Hematopoietic multipotent progenitor cell treated with erythropoietin and hydrocortisone succinate and interleukin-3 and kit ligand, for 17 days (in vitro differentiated cells): ENCODE measurements around the gene RDH16.
A peak's percentile ranks its signal among the peaks of the same experiment; 100 is the strongest.

Experiments
- DNase-seq: peaks from one replicate; pipeline ENCODE4 v3.0.0-alpha.2; 2015; ENCODE audit warnings: low spot score

The RDH16 gene, protein sequence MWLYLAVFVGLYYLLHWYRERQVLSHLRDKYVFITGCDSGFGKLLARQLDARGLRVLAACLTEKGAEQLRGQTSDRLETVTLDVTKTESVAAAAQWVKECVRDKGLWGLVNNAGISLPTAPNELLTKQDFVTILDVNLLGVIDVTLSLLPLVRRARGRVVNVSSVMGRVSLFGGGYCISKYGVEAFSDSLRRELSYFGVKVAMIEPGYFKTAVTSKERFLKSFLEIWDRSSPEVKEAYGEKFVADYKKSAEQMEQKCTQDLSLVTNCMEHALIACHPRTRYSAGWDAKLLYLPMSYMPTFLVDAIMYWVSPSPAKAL

DNA sequence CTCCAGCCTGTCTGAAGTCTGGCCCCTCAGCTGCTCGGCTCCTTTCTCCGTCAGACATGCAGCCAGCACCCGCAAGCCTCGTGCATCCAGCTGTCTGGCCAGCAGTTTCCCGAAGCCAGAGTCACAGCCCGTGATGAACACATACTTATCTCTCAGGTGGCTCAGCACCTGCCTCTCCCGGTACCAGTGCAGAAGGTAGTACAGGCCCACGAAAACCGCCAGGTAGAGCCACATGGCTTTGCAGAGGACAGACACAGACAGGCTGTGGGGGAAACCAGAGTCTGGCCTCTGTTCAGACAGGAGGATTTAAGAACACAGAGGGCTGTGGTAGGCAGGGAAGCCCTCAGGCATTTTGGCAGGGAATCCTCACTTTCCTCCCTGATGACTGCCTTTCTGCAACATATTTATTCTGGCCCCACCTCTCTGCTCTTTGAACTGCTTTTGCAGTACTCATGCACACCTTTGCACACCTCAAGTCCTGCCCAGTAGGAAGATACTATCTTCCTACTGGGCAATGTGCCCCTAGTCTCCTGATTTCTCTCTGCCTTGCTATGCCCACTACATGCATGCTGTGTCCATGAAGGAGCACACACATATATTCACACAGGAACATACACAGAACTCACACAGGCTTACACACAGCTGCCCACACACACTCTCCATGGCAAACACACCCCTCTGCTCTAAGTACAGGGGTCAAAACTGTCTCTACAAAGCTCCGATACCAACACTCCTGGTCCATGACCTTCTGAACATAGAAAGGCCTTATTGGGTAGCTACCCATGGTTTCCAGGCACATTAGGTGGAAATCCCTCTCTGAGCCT lies at the start of gene RDH16:
TSS of gene RDH16 (minus strand) at position 380 of the 824 bp plus-strand sequence. CDS start at position 234, 146 bp downstream.
- DNase-seq = no peak

DNA sequence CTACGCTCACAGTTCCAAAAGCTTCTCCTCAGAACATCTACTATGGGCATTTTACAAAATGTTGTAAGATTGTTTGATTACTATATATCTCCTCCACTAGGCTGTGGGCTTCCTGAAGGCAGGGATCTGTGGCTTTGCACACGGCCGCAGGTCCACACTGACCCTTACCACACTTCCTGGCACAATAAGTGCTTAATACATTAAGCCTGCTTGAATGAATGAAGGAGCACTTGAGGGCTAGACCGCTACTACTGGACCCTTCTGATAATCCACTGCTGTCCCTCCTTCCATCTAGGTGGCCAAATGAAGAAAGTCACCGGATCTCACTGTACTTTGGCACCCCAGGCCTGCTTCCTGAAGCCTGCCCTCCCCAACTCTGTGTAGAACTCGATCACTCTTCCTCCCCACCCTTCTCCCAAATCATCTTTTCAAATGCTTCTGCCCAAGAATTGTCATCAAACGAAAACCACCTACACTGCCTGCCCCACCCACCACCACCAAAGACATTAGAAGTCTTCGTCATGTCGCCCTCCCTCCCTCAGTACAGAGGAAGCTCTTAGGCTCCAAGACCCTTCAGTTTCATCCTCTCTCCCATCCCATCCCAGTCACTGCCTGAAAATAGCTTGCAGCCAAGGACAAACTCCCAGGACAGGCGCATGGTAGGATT lies 49.5 kb upstream of the RDH16 start:
- DNase-seq = no peak

DNA sequence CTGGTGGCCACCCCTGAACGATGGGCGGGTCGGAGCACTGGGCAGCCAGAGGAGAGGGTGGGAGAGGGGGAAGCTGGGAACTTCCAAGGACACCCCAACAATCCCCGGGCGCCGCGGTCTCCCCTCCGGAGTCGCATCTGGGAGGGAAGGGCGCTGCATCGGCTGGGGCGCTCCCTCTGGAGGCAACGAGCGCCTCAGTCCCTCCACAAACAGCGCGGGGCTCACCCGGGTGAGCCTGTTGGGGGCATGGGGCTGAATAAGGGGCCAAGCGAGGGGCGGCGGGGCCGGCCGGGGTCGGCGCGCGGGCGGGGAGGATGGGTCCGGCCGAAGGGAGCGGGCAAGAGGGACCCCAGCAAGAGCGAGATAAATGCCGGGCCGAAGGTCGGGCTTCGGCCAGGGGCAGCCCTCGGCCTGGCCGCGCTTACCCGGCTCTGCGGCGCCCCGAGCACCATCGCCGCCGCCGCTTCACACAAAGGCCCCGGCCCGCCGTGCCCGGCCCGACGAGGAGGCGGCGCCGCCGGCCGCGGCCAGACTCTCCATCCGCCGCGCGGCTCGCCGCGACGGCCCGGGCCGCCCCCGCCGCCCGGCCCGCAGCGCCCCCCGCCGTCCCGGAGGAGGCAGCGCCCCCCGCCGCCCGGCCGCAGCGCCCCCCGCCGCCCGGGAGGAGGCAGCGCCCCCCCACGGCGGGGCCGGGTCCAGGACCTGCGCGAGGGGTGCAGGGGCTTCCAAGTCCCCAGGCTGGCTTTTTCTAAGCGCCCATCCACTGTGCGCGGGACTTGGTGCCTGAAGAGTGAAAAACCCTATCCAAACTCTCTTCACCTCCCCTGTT lies 48.8 kb upstream of the RDH16 start, which contains the start of gene ZBTB39:
TSS of gene ZBTB39 (minus strand) at position 567 of the 829 bp plus-strand sequence. CDS start 1,629 bp downstream, outside the sequence.
- peak; percentile 70 for DNase-seq

DNA sequence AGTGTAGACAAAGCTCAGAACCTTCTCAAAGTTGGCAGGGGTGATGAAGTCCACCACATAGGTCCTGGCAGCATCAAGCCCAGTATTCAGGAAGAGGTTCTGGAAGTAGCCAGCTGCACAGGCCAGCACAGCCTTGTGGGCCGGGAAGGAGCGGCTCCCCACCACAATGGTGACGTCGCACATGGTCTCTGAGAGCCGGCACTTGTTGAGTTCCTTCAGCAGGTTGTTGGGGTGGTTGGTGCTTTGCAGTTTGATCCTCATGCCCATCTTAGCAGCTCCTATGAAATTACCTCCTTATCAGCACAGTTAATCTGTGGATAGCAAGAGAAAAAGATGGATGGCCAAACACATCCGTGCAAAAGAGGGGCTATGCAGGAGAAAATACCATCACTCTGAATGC lies 47.2 kb upstream of the RDH16 start:
- DNase-seq = no peak

DNA sequence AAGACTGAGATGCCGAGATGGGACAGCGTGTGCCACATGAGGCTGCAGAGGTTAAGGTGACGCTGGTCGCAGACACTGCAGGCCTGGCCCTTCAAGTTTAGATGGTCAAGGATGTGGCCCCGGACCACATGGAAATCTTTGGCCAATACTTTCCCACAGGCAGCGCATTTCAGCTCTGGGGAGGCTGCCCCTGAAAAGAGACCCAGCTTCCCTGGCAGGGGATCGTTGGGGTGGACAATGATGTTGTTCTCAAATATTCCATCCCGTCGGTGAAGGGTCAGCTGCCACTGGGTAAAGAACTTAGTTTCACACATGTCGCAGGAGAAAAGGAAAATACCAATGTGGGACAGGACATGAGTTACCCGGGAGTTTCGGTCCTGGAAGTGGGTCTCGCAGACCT lies 46.0 kb upstream of the RDH16 start:
- DNase-seq = no peak

DNA sequence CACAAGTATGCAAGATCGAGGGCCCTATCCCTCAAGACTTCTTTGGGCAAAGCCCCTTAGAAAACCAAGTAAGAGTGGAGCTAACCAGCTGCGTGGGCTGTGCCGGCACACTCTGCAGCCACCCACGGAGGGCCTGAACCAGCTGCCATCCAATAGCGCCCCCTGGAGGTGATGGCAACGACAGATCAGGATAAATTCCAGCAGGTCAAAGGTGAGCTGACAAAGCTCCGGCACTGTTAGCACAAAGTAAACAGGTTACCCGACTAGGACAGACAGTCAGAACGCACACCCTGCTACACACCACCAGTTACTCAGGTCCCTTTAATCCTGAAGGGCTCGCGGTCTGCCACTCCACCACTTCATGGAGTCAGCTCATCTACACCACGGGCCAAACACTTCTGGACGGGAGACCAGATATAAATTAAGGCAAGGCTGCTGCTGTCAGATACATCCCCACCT lies 44.1 kb upstream of the RDH16 start:
- peak; percentile 84 for DNase-seq

DNA sequence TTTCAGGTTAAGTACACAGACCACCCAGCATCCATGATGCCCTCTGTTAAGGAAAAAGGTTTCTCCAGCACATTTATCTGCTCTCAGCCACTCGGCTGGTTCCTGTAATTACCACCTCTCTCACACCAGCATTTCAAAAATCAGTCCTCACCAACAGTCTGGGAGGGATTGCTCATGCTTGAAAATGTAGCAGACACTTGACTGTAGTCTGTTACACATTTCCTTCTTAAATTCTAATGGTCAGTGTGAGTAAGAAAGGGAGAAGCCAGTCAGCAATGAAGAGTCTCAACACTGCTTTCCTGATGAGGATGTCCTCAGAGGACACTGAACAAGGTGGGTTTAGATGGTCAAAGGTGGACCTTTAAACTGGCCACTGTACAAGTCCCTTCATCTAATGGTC lies 43.0 kb upstream of the RDH16 start:
- DNase-seq = no peak

DNA sequence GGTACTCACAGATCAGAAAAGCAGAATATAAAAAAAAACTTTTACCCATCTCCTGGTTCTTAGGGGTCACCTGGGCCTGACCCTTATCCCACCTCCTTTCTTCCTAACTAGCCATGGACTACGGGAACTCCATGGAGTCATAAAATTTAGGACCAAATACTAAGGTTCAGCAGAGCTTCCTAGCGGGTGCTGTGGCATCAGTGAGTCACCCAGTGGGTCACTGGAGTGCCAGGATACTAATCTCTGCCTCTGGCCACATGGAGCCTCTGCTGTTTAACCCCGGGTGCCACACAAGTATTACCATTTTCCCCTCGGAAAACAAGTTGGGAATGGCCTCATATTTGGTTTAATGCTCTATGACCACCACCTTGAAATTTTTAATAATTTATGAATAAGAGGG lies 42.0 kb upstream of the RDH16 start:
- DNase-seq = no peak

DNA sequence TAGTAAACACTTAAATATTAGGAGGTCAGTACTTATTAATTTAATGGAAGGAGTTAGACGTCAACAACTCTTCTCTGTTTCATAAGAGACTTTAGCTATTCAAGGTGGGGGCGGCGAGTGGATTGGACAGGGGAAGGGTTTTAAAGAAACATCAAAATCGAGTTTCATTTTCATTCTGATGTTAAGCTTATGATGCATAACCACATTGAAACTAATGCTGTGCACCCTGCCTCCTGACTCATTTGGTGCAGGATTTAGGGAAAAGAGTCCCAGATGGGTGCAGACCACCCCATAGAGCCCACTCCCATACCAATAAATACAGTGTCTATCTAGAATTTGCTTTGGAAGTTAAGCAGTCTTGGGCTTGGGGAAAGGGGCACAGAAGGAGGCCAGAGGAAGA lies 41.6 kb upstream of the RDH16 start:
- DNase-seq = no peak

DNA sequence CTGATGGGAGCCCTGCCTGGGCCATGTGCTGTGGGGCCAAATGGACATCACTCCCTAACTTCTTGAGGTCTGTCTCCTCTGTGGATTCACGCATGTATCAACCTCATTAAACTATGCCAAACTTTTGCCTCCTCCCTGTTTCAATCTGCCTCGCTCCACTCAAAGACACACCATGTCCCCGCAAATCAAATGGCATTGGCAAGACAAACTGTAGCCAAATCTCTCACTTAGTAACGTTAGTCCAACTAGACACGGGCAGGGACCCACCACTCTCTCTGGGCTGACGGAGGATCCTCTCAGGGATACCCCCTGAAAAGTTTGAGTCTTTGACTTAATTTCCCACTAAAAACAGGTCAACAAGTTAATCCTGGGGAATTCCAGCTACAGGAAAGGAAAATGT lies 40.9 kb upstream of the RDH16 start:
- no peak for DNase-seq

DNA sequence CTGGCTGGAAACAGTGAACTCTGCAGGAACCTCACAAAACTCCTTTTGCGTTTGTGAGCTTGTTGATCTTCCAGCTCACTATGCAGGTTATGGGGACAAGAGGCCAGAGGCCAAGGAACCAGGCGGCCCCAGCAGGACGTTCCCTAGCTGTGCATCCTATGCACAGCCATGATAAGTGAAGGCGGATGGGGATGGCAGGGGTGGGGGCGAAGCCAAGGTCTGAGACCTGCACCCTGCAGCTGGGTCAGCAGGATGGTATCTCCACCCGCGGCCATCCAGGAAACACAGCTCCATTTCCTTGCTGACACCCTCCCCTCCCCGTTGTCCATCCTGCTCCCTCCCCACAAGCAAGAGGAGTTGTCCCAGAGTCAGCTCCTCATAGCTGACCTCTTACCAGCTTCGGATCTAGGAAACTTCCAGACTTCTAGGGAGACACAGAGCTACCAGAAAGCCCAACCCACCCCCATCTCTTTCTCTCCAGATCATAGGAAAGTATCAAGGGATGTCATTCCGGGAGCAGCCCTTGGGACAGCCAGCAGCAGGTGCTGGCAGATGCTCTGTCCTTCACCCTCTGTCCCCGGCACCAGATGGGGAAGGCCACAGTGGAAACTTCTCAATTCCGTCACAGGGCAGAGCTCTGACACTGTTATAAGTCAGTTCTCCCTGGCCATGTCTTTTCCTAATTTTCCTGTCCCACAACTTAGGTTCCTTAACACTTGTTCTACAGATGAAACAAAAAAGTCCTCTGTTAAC lies 39.6 kb upstream of the RDH16 start:
- DNase-seq = no peak

DNA sequence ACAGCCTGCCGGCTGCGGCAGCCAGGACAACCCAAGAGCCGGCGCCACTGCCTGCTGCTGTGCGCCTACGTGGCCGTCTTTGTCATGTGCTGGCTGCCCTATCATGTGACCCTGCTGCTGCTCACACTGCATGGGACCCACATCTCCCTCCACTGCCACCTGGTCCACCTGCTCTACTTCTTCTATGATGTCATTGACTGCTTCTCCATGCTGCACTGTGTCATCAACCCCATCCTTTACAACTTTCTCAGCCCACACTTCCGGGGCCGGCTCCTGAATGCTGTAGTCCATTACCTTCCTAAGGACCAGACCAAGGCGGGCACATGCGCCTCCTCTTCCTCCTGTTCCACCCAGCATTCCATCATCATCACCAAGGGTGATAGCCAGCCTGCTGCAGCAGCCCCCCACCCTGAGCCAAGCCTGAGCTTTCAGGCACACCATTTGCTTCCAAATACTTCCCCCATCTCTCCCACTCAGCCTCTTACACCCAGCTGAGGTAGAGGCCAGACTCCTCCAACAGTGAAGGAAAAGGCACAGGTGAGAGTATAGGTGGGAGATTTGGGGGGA lies 38.6 kb upstream of the RDH16 start:
- DNase-seq = no peak

DNA sequence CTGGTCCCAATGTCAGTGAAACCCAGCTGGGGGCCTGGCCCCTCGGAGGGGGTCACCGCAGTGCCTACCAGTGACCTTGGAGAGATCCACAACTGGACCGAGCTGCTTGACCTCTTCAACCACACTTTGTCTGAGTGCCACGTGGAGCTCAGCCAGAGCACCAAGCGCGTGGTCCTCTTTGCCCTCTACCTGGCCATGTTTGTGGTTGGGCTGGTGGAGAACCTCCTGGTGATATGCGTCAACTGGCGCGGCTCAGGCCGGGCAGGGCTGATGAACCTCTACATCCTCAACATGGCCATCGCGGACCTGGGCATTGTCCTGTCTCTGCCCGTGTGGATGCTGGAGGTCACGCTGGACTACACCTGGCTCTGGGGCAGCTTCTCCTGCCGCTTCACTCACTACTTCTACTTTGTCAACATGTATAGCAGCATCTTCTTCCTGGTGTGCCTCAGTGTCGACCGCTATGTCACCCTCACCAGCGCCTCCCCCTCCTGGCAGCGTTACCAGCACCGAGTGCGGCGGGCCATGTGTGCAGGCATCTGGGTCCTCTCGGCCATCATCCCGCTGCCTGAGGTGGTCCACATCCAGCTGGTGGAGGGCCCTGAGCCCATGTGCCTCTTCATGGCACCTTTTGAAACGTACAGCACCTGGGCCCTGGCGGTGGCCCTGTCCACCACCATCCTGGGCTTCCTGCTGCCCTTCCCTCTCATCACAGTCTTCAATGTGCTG lies 38.0 kb upstream of the RDH16 start:
- no peak for DNase-seq

DNA sequence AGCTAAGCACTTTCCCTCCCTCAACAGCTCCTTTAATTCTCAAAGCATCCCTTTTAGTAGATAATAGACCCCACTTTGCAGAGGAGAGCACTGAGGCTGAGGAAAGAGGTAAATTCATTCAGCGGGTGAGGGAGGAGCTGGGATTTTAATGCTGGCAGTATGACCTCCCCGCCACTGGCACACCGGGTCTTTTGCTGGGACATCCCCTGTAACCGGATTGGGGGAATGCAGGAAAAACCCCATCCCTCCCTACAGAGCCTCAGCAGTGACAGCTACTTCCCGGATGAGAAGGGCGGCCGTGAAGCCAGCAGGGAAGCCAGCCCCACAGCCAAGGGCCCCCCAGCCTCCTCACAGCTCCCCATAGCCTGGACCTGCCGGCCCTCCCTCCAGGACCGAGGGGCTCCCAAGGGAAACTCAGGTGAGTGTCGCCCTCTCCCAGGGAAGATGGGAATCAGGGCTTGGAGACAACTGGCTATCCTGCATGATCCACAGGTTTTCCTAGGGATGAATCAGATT lies 36.9 kb upstream of the RDH16 start:
- DNase-seq = no peak

DNA sequence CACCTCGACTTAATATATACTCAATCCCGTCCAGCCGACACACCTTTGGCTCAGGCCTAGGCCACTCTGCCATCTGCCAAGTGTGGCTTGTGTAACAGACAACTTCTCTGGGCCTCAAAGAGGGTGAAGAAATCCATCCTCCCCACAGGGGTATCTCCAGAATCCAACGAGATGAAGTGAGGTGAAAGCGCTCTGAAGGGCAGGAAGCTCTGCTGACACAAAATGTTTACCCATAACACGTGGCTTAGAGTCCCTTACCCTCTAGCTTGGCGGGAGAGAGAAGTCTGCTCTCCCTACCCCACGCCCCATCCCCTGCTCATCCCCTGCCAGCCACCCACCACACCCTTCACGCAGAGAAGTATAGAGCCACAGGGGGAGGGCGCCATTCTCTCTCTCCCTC lies 35.9 kb upstream of the RDH16 start:
- no peak for DNase-seq

DNA sequence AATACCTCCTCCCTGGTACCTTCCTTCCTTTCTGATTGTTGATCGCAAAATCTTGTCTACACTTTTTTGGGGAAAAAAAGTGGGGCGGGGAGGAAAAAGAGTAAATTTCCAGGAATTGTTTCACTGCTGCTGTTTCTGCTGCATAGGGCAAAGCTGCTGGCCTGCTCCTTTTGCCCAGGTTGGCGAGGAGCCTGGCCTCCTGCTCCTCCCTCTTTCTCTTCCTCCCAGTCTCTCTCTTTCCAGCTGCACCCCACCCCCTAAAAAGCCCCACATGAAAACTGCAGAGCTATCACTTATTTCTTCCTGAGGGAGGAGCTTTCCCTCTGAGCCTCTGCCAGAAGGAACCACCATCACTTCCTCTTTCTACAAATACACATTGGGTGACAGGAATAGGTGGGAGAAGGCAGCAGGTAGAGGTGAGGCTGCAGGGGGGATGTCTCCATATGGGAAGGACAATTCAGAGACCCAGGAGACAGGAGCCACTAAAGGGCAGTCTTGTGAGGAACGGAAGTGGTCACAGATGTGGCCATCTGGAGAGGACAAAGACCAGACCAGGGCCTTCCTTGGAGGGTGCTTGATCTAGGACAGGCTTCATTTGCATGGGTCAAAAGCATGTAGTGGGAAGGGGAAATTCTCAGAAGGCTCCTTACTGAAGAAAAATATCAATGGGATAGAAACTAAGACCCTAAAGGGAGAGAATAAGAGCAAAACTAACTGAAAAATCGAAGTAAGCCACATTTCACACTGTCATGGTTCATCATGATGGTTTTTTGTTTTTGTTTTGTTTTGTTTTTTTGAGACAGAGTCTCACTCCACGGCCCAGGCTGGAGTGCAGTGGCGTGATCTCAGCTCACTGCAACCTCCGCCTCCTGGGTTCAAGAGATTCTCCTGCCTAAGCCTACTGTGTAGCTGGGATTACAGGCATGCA lies 34.2 kb upstream of the RDH16 start:
- DNase-seq = no peak

DNA sequence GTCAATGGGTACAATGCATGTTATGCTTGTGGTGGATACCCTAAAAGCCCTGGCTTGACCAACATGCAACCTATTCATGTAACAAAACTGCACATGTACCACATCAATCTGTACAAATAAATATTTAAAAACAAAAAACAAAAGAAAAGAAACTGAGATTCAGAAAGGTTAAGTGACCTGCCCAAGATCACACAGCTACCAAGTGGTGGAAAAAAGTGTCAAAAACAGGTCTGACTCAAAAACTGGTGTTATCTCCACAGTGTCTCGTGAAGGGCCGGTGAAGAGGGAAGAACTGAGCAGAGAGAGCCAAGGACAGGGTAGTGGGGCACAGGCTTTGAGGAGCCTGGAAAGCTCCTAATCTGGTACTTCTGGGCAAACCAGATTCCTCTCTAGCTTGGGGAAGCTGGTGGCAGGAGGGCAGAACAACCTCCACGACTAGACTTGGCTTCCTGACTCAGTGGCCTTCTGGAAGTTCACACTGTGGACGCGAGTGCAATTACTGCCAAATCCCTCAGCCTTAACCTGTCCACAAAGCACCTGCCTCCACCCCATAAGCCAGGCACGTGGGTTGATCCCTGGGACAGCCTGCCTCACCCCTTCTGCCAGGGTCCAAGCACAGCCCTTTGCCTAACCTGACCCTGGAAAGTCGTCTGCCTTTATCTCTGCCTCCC lies 33.4 kb upstream of the RDH16 start:
- DNase-seq = no peak
